ENCODE data around the gene PSMD5. TPM values are rescaled to one million over a fixed set of nuclear protein-coding genes. Genes with fewer than 3 reads are reported as not detected.
"Not testable (repeated sequence)": the region's sequence is repeated elsewhere in the genome, so short reads cannot be mapped to it uniquely, and the experiment has no call there.

PSMD5 gene
- total RNA-seq, 2 experiments from 2014 or later: 53.5 to 58.3 TPM

- POLR2A ChIA-PET: no interaction called here
- intact Hi-C loops (cut with DNase I, micrococcal nuclease): no loop called here
These were observed 27.6 kb downstream of the PSMD5 start for GRCh38 chr9:120815075-120815474.

DNA sequence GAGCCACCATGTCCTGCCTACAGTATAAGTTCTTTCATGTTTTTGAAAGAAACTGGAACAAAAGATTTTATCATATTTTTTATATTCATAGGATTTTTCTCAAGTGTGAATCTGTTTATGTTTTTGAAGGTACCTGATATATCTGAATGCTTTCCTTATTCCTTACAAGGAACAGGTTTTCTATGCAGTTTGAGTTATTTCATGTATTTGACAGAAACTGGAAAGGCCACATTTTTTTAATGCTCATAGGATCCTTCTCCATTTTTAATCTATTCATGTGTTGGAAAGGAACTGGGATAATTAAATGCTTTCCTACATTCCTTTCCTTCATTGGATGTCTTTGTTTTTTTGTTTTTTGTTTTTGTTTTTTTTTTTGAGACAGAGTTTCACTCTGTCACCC, 33.8 kb downstream of the PSMD5 start:
- Mint-ChIP-seq H3K36me3 (ENCODE audit: low read depth) (peaks cover 37% of the 10 kb centered on the region), H3K4me1 (peaks cover 6% of the 10 kb centered on the region), H3K27ac (no peak overlapping the region), H3K4me3 (no peak overlapping the region), H3K9me3 (ENCODE audit: low read depth) (peaks cover 32% of the 10 kb centered on the region), H3K27me3 (no peaks in the 10 kb centered on the region)
- DNase-seq: no peak
- intact Hi-C loops (cut with DNase I, micrococcal nuclease): no loop called here
- no peak for ATAC-seq
- ChIA-PET POLR2A (no interaction called here), CTCF (no interaction called here)

More at GRCh38 chr9:120815075-120815474, 27.6 kb downstream of the PSMD5 start:
- ATAC-seq (no peak), DNase-seq (no peak)
- peaks cover 6% of the 10 kb centered on the region for H3K4me1 Mint-ChIP-seq
- H3K27me3 Mint-ChIP-seq: no peaks in the 10 kb centered on the region
- H3K9me3 Mint-ChIP-seq (ENCODE audit: low read depth): no peaks in the 10 kb centered on the region
- peaks cover 44% of the 10 kb centered on the region for H3K36me3 Mint-ChIP-seq (ENCODE audit: low read depth)
- CTCF ChIA-PET: no interaction called here
- H3K4me3 Mint-ChIP-seq: no peak overlapping the region
- H3K27ac Mint-ChIP-seq: no peak overlapping the region

GRCh38 chr9:120807607-120808379, 34.9 kb downstream of the PSMD5 start:
- Mint-ChIP-seq H3K27ac (no peak overlapping the region), H3K27me3 (no peaks in the 10 kb centered on the region), H3K9me3 (ENCODE audit: low read depth) (peaks cover 32% of the 10 kb centered on the region), H3K4me1 (no peaks in the 10 kb centered on the region), H3K36me3 (ENCODE audit: low read depth) (peaks cover 37% of the 10 kb centered on the region), H3K4me3 (no peak overlapping the region)
- ATAC-seq (no peak), DNase-seq (no peak)
- ChIA-PET POLR2A (no interaction called here), CTCF (interaction anchor here (0.6 kb wide), 1 partner anchor 191 kb away, joined by 4 read pairs; no protein-coding TSS in a partner anchor)
- intact Hi-C loops (cut with DNase I, micrococcal nuclease): no loop called here

- H3K36me3 Mint-ChIP-seq (ENCODE audit: low read depth): peaks cover 27% of the 10 kb centered on the region
- H3K27me3 Mint-ChIP-seq; DNase-seq; H3K4me3 Mint-ChIP-seq; intact Hi-C loops (cut with DNase I, micrococcal nuclease); H3K27ac Mint-ChIP-seq; ATAC-seq; CTCF ChIA-PET; POLR2A ChIA-PET; H3K4me1 Mint-ChIP-seq: not testable (repeated sequence)
- peaks cover 32% of the 10 kb centered on the region for H3K9me3 Mint-ChIP-seq (ENCODE audit: low read depth)
These were observed 37.8 kb downstream of the PSMD5 start for GRCh38 chr9:120804784-120805363.

GRCh38 chr9:120801441-120801840, 41.3 kb downstream of the PSMD5 start:
- POLR2A ChIA-PET: no interaction called here

DNA sequence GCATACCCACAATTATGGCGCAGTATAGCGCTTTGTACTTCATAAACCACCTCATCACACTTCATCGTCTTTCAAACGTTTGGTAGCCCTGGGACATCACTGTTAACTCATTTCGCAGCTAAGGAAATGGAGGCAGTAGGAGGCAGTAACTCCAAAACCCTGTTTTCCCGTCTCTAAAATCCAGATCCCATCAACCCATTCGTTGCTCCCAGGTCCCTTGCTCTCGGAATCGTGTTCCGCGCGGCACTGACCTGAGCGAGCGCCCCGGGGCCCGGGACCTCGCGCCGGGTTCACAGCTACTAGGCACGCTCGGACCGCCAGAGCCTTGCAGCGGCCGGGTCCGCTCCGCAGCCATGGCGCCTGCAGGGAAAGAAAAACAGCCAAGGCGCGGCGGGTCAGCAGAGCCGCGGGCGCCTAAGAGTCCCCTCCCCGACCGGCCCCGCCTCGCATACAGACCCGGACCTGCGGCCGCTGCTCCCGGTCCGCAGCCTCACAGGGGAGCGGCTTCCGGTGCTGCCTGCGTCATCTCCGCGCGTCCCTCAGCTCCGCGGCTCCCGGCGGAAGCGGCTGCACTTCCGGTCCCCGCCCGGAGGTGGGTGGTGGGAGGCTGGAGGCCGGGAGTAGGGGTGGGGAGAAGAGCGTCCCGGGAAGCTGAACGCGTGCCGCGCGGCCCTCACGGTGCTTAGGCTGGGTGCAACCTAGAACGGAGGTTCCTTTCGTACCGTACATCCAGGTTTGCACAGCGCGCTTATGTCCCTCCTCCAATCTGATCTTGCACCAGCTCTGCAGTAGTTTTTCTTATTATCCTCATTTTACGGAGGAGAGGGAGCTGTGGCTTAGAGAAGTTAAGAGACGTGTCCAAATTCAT, 49.6 kb downstream of the PSMD5 start, which contains the start of gene FBXW2:
FBXW2 (minus strand) TSS at position 519 of the 868 bp plus-strand sequence. CDS start 5,158 bp downstream, outside the sequence.
- Mint-ChIP-seq H3K36me3 (ENCODE audit: low read depth) (peaks cover 20% of the 10 kb centered on the region), H3K9me3 (ENCODE audit: low read depth) (no peaks in the 10 kb centered on the region), H3K4me1 (peaks cover 43% of the 10 kb centered on the region), H3K4me3 (peak within 1 kb of the TSS; percentile 93), H3K27ac (peak within 1 kb of the TSS; percentile 97), H3K27me3 (no peaks in the 10 kb centered on the region)
- peak; percentile 95 for DNase-seq
- CTCF ChIA-PET: interaction anchor here (0.6 to 1.4 kb wide), 6 partner anchors 16 to 146 kb away, joined by 3 to 4 read pairs (median 3); no protein-coding TSS in a partner anchor
- intact Hi-C loops (cut with DNase I, micrococcal nuclease): loop anchor here (1.0 to 5.0 kb wide), 11 partner anchors 49 to 409 kb away; partner anchors contain the start of genes CDK5RAP2 (in 1 of the 2), CNTRL (in 1 of the 2), MEGF9 (in 1 of the 2) and PHF19 (in 1 of the 2)
- POLR2A ChIA-PET: interaction anchor here (0.6 to 1.7 kb wide), 7 partner anchors 8 to 406 kb away, joined by 3 to 8 read pairs (median 4); no protein-coding TSS in a partner anchor
- ATAC-seq: peak; percentile 92

More at GRCh38 chr9:120801441-120801840, 41.3 kb downstream of the PSMD5 start:
- Mint-ChIP-seq H3K36me3 (ENCODE audit: low read depth) (peaks cover 6% of the 10 kb centered on the region), H3K4me3 (no peak overlapping the region), H3K27ac (no peak overlapping the region), H3K9me3 (ENCODE audit: low read depth) (peaks cover 14% of the 10 kb centered on the region), H3K27me3 (no peaks in the 10 kb centered on the region), H3K4me1 (no peaks in the 10 kb centered on the region)
- intact Hi-C loops (cut with DNase I, micrococcal nuclease): no loop called here
- ATAC-seq (no peak), DNase-seq (no peak)
- CTCF ChIA-PET: interaction anchor here (0.6 to 0.9 kb wide), 2 partner anchors 10 to 255 kb away, joined by 3 read pairs; no protein-coding TSS in a partner anchor

DNA sequence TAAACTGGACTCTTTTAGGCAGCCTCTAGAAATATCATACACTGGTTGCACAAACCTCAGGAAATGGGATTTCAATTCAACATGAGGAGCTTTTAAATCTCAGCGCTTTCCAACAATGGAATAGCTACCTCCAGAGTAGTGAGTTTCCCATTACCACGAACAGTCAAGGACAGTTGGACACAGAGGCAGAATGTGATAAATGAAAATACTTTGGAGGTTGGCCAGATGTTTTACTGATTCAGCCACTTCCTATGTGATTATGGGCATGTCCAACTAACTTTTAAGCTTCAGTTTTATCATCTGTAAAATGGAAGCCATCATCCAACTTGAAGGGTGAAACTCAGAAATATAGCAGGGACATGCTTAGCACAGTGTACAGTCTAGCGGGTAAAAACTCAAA, 51.6 kb downstream of the PSMD5 start:
- Mint-ChIP-seq H3K27ac (peak overlapping the region; percentile 35), H3K9me3 (ENCODE audit: low read depth) (no peaks in the 10 kb centered on the region), H3K36me3 (ENCODE audit: low read depth) (peaks cover 33% of the 10 kb centered on the region), H3K27me3 (no peaks in the 10 kb centered on the region), H3K4me3 (peak overlapping the region; percentile 93), H3K4me1 (peaks cover 54% of the 10 kb centered on the region)
- ChIA-PET POLR2A (interaction anchor here (0.8 kb wide), 1 partner anchor 55 kb away, joined by 3 read pairs; no protein-coding TSS in a partner anchor), CTCF (interaction anchor here (0.6 kb wide), 1 partner anchor 36 kb away, joined by 3 read pairs; no protein-coding TSS in a partner anchor)
- DNase-seq (no peak), ATAC-seq (no peak)
- intact Hi-C loops (cut with DNase I, micrococcal nuclease): loop anchor here in 1 of 2 experiments (5.0 kb wide), 1 partner anchor 411 kb away; the partner anchor contains the start of gene RAB14

GRCh38 chr9:120787933-120788332, 54.8 kb downstream of the PSMD5 start:
- ChIA-PET POLR2A (no interaction called here), CTCF (interaction anchor here (0.6 kb wide), 2 partner anchors 44 to 373 kb away, joined by 3 read pairs; no protein-coding TSS in a partner anchor)
- Mint-ChIP-seq H3K4me3 (no peak overlapping the region), H3K27me3 (no peaks in the 10 kb centered on the region), H3K27ac (no peak overlapping the region), H3K9me3 (ENCODE audit: low read depth) (no peaks in the 10 kb centered on the region), H3K36me3 (ENCODE audit: low read depth) (peaks cover 46% of the 10 kb centered on the region), H3K4me1 (peaks cover 65% of the 10 kb centered on the region)
- no peak for DNase-seq
- intact Hi-C loops (cut with DNase I, micrococcal nuclease): no loop called here
- no peak for ATAC-seq

- peak overlapping the region; percentile 47 for H3K27ac Mint-ChIP-seq
- ATAC-seq: no peak
- intact Hi-C loops (cut with DNase I, micrococcal nuclease): no loop called here
- no peaks in the 10 kb centered on the region for H3K9me3 Mint-ChIP-seq (ENCODE audit: low read depth)
- no peak for DNase-seq
- peaks cover 46% of the 10 kb centered on the region for H3K4me1 Mint-ChIP-seq
- no peak overlapping the region for H3K4me3 Mint-ChIP-seq
- no peaks in the 10 kb centered on the region for H3K27me3 Mint-ChIP-seq
- H3K36me3 Mint-ChIP-seq (ENCODE audit: low read depth): peaks cover 58% of the 10 kb centered on the region
- POLR2A ChIA-PET: no interaction called here
- CTCF ChIA-PET: no interaction called here
These were observed 59.1 kb downstream of the PSMD5 start for GRCh38 chr9:120783602-120784047.

- no peak for DNase-seq
- POLR2A ChIA-PET: no interaction called here
- H3K9me3 Mint-ChIP-seq (ENCODE audit: low read depth): no peaks in the 10 kb centered on the region
- no peak for ATAC-seq
- CTCF ChIA-PET: interaction anchor here (1.2 kb wide), 1 partner anchor 14 kb away, joined by 3 read pairs; no protein-coding TSS in a partner anchor
- peaks cover 34% of the 10 kb centered on the region for H3K4me1 Mint-ChIP-seq
- peak overlapping the region; percentile 15 for H3K27ac Mint-ChIP-seq
- H3K4me3 Mint-ChIP-seq: no peak overlapping the region
- intact Hi-C loops (cut with DNase I, micrococcal nuclease): no loop called here
- peaks cover 60% of the 10 kb centered on the region for H3K36me3 Mint-ChIP-seq (ENCODE audit: low read depth)
- H3K27me3 Mint-ChIP-seq: no peaks in the 10 kb centered on the region
These were observed 61.5 kb downstream of the PSMD5 start for GRCh38 chr9:120781236-120781635.

DNA sequence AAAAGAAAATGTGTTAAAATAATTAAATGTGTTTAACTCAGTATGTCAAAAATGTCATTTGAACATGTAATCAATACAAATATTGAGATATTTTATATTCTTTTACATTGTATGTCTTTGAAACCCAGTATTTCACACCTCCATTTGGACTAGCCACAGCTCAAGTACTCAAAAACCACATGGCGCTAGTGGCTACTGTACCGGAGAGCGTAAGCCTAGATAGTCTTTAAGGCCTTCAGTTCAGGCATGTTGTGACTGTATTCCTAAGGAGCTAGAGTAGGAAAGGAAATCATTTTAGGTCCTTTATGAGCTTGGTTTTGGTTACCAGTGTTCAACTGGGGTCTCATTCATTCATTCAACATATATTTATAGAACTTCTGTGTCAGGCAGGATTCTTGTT, 62.4 kb downstream of the PSMD5 start:
- H3K4me1 Mint-ChIP-seq: peaks cover 27% of the 10 kb centered on the region

More for the DNA sequence above, 62.4 kb downstream of the PSMD5 start:
- no peak overlapping the region for H3K4me3 Mint-ChIP-seq
- no peak for ATAC-seq
- H3K27ac Mint-ChIP-seq: no peak overlapping the region
- ChIA-PET POLR2A (no interaction called here), CTCF (interaction anchor here (0.9 to 1.2 kb wide), 3 partner anchors 13 to 20 kb away, joined by 3 read pairs; no protein-coding TSS in a partner anchor)
- no peak for DNase-seq
- H3K9me3 Mint-ChIP-seq (ENCODE audit: low read depth): no peaks in the 10 kb centered on the region
- intact Hi-C loops (cut with DNase I, micrococcal nuclease): no loop called here
- peaks cover 59% of the 10 kb centered on the region for H3K36me3 Mint-ChIP-seq (ENCODE audit: low read depth)
- H3K27me3 Mint-ChIP-seq: no peaks in the 10 kb centered on the region

Data from activated CD4-positive, alpha-beta T cell treated with anti-CD3 and anti-CD28 coated beads for 36 hours (primary cell).